HG03159 (cell line): Measurements from ENCODE around the gene CC2D2A.

Experiments used
- ATAC-seq: cut with Tn5 transposase; IDR thresholded peaks from one replicate; pipeline ENCODE4 v1.9.1; 2021; ENCODE audit warnings: mild to moderate bottlenecking, moderate library complexity; ENCODE audit not compliant: unreplicated experiment

Gene CC2D2A

GRCh38 chr4:15469402-15470127 lies at the start of gene CC2D2A:
CC2D2A (plus strand) TSS chr4:15469882; CDS start chr4:15475933, 6,051 bp downstream.
- peak; percentile 40 for ATAC-seq

GRCh38 chr4:15420642-15421041 lies 49.0 kb upstream of the CC2D2A start:
- ATAC-seq, result no peak

GRCh38 chr4:15423285-15423711 lies 46.4 kb upstream of the CC2D2A start:
- no peak for ATAC-seq

GRCh38 chr4:15425520-15425919 lies 44.2 kb upstream of the CC2D2A start:
- no peak for ATAC-seq

- no peak for ATAC-seq
Observed at GRCh38 chr4:15427161-15427560, 42.5 kb upstream of the CC2D2A start.

- ATAC-seq, result no peak
Observed at GRCh38 chr4:15427701-15428100, 42.0 kb upstream of the CC2D2A start, which contains the start of gene C1QTNF7. C1QTNF7 (plus strand) TSS chr4:15428033; CDS start chr4:15435744, 7,711 bp downstream.

- ATAC-seq, result no peak
Observed at GRCh38 chr4:15428611-15429010, 41.1 kb upstream of the CC2D2A start.

GRCh38 chr4:15434091-15434490 lies 35.6 kb upstream of the CC2D2A start:
- no peak for ATAC-seq

- no peak for ATAC-seq
Observed at GRCh38 chr4:15434676-15435075, 35.0 kb upstream of the CC2D2A start.

- no peak for ATAC-seq
Observed at GRCh38 chr4:15436513-15436912, 33.2 kb upstream of the CC2D2A start.

GRCh38 chr4:15438939-15439524 lies 30.6 kb upstream of the CC2D2A start:
- no peak for ATAC-seq

GRCh38 chr4:15443371-15444160 lies 26.1 kb upstream of the CC2D2A start:
- ATAC-seq, result no peak

- ATAC-seq, result no peak
Observed at GRCh38 chr4:15444276-15444675, 25.4 kb upstream of the CC2D2A start.

- no peak for ATAC-seq
Observed at GRCh38 chr4:15444879-15445547, 24.7 kb upstream of the CC2D2A start.

GRCh38 chr4:15451181-15451865 lies 18.4 kb upstream of the CC2D2A start:
- no peak for ATAC-seq

GRCh38 chr4:15451866-15452765 lies 17.6 kb upstream of the CC2D2A start:
- no peak for ATAC-seq

GRCh38 chr4:15455290-15455689 lies 14.4 kb upstream of the CC2D2A start:
- ATAC-seq, result no peak

GRCh38 chr4:15457406-15458201 lies 12.1 kb upstream of the CC2D2A start:
- peak; percentile 100 for ATAC-seq

- ATAC-seq, result no peak
Observed at GRCh38 chr4:15458616-15459015, 11.1 kb upstream of the CC2D2A start.
